Activated CD4-positive, alpha-beta T cell treated with anti-CD3 and anti-CD28 coated beads, Interleukin-10, Interleukin-2, amounts not matched to agents 100 ng/mL and 50 ng/mL, durations not matched to agents 16 hours and 8 hours (primary cell): ENCODE results near the gene GOSR1.
"Not testable (repeated sequence)": the region's sequence is repeated elsewhere in the genome, so short reads cannot be mapped to it uniquely, and the experiment has no call there.

ENCODE experiments used
- DNase-seq: peaks from one replicate; pipeline ENCODE4 v3.0.0-alpha.2; 2020

The GOSR1 gene

DNA sequence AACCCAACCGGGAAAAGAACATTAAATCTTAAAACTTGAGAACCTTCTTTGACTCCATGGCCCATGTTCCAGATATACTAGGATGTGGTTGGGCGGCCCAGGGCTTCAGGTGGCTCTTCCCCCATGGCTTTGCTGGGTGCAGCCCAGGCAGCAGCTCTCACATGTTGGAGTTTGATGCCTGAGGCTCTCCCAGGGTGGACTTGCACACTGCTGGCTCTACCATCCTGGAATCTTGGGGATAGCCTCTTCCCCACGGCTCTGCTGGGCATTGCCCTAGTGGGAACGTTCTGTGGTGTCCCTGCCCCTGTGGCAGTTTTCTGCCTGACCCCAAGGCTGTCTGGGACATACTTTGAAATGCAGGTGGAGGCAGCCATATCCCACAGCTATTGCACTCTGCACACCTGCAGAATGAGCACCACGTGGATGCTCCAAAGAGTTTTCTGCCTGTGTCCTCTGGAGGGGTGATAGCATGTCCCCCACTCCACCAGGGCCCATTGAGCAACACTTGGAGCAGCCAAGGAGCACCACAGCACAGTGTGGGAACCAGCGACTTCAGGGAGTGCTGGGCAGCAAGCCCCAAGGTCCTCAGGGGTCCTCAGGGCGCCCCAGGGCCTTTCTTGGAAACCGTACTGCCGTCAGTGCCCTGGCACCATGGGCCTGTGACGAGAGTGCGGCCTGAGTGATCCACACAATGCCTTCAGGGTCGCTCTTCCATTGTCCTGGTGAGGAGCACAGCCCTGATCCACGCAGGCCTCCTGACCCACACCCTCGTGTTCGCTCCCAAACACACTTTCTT lies 70.8 kb downstream of the GOSR1 start:
- DNase-seq = no peak

DNA sequence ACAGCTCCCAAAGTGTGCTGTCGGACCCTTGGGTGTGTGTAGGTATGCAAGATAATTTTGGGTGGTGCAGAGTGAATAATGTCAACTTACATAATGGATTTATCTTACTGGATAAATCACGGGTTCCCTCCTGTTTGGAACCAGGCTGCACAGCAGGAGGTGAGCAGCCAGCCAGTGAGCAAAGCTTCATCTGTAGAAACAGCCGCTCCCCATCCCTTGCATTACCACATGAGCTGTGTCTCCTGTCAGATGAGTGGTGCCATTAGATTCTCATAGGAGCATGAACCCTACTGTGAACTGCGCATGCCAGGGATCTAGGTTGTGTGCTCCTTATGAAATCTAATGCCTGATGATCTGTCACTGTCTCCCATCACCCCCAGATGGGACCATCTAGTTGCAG lies 72.0 kb downstream of the GOSR1 start:
- not testable (repeated sequence) for DNase-seq

DNA sequence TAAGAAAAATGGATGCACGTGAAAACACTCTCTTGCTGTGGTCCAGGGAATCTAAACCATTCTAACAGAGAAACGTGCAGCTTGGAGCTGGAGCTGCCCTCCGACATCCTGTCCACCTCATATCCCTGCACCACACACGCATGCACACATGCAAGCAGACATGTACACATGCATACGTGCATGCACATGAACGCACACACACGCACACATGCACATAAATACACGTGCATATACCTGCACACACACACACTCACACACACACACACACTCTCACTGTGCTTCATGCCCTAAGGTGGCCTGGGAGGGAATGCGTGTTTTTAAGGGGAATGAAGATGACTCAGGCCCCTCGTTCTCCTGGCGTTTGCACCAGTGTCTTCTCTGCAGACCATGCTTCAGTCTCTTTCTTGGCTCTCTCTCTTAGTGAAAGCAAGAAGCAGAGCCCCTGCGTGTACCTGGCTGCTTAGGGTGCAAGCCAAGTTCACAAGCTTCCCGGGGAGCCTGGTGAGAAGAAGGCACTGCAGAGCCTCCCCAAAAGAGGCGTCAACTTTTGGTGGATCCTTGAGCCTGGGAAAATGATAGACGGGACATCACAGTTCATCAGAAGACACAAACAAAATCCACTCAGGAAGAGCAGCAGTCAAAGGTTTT lies 72.8 kb downstream of the GOSR1 start:
- DNase-seq = no peak

DNA sequence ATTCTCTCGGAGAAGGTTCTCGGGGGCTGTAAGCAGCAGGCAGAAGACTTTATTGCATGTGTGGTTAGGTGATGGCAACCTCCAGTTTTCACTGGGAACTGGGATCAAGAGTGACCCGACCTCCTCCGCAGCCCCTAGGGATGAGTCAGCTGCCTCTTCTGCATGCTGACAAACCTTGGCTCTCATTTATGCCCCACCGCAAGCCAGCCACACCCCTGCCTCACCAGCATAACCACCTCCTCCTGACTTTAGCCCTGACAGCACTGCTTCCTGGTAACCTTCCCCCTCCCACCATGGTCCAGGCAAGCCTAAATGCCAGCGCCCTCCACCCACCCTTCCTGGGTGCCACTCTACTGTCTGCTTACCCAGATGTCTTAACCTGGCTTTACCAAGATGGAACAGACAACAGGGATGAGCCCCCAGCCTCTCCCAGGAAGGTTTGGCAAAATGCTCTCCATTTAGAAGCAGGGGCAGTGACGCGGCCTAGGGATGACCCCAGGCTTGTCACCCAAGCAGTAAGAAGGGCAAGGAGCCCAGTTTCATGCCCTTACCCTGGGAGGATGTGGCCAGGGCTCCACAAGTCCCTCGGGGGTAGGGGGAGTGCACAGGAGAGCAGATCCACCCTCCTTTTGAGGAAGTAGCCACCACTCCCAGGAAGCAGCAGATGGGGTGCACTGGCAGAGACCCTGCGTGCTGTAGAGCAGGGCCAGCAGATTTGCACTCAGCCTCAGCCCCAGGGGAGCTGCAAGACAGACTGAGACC lies 73.5 kb downstream of the GOSR1 start:
- DNase-seq = no peak

DNA sequence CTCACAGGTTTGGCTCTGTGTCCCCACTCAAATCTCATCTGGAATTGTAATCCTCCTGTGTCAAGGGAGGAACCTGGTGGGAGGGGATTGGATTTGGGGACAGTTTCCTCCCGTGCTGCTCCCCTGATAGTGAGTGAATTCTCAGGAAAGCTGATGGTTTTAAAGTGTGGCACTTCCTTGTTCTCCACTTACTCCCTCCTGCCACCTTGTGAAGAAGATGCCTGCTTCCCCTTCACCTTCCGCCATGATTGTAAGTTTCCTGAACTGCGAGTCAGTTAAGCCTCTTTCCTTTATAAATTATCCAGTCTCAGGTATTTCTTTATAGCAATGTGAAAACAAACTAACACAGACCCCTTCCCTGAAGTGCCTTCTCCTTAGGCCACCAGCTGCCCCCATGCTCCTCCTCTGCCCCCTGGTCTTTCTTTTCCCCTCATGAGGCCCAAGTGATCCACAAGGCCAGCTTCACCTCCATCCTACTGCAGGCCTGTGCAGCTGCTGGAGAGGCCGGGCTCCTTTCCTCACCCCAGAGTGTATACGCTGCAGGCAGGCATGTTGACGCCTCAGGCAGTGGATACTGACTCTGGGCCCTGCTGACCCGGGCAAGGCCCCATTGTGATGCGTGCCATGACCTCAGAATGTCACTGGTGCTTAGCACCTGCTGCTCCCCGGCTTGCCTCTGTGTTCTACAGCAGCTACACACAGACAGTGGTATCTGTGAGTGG lies 74.2 kb downstream of the GOSR1 start:
- DNase-seq = not testable (repeated sequence)

DNA sequence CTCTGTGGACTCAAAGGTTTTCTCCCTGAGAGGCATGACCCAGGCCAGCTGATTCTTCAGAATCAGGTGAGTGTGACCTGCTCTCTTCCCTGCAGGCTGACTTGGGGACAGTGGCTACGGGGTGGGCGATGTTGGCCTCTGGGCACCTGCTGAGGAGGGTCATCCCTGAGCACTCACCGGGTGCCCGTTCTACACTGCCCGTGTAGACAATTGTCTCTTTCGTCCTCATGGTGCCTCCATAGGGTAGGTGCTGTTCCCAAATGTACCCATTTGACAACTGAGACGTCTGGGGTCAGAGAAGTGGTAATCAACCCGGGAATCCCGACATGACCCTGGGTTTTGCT lies 74.8 kb downstream of the GOSR1 start:
- no peak for DNase-seq

DNA sequence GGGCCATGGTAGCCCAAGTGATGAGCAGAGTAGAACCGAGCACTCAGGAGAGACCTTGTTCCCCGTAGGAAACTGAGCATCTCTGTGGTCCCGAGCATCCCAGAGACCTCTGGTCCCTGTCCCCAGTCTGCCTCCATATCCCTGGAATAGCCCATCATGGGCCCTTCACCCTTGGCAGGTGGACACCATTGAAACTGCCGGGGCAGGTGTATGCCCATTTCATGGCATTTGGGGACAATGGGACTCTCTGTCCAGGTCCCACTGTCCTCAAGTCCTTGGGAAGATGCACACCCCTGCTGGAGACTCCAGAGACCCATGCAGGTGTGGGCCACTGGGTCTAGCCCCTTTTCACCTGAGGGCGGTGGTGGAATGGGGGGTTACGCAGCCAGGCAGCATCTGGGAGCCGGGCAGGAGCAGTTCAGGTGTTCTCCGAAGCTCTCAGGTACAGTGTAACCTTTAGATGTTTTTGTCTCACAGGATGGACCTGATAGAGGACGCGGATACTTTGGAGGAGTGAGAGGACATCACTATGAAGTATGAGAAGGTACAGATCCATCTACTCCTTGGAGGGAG lies 75.9 kb downstream of the GOSR1 start:
- no peak for DNase-seq

DNA sequence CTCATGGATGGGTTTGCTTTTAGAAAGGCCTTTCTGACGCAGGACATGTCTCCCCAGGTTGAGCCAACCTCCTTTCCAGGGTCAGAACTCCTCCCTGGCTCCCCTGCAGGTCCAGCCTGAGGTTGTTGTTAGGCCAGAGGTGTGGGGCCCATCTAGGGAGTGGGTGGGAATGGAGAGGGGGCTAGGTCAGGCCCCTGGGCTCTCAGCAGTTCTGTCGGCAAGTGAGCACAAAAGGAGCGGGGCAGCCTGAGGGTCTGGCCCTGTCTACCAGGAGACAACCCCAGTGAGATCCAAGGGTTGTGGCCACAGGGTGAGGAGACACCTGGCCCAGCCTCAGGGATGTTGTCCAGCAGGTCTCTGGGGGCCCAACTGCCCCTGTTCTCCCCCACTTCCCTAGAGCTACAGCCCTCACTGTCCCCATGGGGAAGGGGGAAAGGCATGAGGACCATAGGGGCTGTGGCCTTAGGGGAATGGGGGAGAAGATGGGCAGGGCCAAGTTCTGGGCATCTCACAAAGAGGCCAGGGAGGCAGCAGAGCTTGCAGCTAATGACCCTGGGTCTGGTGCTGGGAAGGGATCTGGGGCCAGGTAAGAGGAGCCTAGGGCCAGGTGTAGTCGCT lies 76.7 kb downstream of the GOSR1 start:
- not testable (repeated sequence) for DNase-seq

DNA sequence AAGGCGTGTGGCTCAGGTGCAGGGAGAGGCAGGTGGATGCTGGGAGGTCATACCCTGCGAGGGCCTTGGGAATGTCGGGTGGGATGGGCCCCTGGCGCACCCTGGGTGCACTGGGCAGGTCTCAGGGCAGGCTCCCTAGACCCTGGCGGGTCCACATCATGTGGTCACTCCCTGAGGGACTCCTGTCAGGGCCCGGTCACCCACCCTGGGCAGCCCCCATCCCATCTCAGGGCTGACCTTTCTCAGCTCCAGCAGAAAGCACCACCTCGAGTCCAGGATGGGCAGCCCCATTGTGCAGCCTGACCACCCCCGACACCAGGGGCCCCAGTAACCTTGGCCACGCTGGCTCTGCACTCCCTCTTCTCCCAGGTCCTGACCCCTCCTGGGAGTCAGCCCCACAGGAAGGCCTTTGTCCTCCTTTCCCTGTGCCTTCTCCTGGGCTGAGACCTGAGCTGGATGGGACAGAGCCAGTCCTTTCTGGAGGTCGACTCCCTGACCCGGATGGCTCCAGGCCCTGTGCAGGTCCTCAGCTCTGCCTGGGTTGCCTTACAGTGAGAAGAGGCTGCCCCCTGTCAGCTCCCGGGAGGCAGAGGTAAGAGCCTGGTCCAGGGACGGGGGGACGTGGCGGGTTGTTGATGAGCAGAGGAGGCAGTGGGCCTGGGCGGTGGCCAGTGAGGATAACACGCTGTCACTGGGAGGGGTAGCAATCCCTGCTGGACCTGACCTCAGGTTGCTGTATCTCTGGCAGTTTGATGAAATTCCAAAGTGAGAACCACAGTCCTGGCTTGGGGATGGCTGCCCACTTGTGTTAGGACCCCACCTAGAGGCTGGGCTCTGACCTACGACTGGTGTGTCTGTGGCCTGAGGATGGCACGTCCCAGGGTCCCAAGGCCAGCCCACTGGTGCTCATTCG lies 77.9 kb downstream of the GOSR1 start:
- no peak for DNase-seq

DNA sequence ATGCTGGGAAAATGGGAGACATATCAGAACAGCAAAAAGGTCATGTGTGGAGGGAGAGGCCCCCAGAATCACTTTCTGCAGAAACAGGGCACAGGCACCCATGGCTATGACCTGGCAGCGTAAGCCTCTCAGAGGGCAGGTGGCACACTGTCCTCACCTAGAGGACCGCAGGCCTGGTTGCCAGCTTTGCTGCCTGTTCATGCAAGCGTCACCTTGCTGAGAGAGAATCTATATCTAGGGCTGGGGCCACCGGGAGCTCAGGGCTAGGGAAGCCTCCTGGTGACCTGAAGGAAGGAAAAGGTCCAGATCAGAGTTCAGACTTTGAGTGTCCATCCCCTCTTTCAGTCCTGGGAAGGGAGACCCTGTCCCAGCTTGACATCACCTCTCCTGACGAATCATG lies 78.7 kb downstream of the GOSR1 start:
- DNase-seq = no peak

DNA sequence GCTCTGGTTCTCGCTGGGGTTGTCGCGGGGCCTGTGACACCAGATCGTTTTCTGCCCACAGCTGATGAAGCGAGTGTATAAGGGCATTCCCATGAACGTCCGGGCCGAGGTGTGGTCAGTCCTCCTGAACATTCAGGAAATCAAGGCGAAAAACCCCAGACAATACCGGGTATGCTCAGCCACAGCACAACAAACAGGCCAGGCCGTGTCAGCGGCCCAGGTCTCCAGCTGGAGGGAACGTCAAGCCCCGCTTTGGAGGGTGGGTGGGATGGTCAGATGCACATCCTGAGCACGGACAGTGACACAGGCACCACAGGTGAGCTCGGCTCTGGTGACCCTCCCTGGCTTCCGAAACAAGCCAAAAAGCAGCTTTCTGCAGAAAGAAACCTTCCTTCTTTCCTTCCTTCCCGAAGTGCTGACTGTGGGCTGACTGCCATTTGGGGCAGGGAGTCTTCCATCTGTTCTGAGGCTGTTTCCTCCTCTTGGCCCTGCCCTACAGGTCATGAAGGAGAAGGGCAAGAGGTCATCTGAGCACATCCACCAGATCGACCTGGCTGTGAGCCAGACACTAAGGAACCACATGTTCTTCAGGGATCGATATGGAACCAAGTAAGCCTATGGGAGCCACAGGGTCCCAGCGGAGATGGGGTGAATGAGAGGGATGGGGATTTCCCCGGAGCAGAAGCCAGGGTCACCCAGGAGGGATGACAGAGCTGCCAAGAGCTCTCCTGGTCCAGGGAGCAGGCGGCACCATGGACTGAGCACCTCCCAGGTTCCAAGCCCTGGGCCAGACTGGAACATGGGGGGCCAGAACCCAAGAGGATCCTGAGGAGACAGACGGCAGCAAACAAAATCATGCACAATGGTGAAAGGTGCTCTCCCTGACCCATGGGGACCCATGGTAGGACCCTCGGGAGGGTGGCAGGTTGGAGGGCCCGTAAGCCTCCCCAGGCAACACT lies 79.4 kb downstream of the GOSR1 start:
- no peak for DNase-seq

DNA sequence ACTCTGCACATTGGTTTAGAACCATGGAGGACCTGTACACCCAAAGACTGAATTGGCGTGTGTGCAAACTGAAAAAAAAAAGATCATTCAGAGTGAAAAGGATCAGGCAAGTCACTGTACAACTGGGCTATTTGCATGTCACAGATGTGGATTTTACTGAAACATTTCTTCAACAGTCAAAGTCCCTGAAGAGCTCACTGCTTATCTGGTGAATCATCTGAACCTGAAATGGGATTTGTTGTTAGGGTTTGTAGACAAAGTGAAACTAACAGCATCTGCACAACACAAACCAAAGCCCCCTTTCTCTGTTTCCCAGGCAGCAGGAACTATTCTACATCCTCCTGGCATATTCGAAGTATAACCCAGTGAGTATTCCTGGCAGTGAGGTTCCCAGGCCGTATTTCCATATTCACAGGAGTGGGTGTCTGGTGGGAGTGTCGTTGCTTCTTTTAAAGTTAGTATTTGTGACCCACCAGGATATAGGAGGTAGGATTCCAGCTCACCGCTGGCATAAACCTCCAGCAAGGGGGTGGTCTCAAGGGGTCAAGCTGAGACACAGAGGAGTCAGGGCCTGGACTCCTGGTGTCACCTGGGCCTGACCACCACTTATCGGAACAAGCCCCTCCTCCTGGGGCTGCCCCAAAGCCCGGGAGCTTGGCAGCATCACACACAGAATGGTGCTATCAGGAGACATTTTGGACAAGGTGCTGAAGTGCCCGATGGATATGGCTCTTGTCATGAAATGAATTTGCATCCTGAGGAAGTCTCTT lies 80.9 kb downstream of the GOSR1 start:
- peak; percentile 11 for DNase-seq

DNA sequence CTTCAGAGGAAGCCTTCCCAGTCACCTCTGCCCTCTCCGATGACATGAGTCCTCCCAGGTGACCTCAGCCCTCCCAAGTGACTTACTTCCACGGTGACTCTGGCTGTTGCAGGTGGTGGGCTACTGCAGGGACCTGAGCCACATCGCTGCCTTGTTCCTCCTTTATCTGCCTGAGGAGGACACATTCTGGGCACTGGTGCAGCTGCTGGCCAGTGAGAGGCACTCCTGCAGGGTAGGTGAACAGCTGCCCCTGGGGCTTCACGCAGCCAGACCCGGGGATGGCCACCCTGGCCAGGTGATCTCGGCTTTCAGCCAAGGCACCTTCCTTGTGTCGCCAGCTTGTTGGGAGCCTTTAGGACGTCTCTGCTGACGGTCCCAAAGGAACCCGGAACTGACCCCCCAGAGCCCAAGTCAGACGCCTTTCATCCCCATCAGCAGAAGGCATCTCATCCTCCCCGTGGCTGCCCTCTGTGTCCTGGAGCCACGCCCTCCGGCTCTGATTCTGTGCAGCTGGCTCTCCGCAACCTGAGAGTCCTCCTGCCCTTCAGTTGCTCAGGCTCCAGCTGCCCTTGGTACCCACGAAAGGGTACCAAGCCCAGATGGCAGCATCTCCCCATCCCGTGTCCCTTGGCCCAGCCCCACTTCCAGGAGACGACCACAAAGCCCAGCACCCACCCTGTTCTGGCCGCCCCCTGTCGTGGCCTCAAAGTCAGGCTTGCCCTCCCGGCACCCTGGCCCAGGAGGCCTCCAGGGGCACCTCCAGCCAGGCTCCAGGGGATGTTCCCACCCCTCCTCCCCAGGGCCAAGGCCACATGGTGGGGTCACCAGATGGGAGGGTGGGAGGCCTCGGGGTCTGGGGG lies 81.7 kb downstream of the GOSR1 start:
- DNase-seq = no peak

DNA sequence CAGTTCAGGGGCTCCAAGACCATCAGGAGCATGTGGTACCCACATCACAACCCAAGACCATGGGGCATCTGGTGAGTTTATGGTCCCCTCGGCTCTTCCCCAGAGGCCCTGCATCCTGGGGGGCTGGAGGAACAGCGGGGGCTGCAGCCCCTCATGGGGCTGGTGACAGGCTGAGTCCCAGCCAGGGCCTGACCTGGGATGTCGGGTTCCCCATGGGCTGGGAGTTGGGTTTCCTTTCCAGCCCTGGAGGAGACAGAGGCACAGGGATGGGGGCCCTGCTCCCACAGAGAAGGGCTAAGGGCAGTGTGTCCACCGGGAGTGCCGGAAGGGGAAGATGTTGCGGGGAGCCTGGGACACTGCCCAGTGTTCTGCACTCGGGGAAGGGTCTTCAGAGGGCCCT lies 82.4 kb downstream of the GOSR1 start:
- no peak for DNase-seq

DNA sequence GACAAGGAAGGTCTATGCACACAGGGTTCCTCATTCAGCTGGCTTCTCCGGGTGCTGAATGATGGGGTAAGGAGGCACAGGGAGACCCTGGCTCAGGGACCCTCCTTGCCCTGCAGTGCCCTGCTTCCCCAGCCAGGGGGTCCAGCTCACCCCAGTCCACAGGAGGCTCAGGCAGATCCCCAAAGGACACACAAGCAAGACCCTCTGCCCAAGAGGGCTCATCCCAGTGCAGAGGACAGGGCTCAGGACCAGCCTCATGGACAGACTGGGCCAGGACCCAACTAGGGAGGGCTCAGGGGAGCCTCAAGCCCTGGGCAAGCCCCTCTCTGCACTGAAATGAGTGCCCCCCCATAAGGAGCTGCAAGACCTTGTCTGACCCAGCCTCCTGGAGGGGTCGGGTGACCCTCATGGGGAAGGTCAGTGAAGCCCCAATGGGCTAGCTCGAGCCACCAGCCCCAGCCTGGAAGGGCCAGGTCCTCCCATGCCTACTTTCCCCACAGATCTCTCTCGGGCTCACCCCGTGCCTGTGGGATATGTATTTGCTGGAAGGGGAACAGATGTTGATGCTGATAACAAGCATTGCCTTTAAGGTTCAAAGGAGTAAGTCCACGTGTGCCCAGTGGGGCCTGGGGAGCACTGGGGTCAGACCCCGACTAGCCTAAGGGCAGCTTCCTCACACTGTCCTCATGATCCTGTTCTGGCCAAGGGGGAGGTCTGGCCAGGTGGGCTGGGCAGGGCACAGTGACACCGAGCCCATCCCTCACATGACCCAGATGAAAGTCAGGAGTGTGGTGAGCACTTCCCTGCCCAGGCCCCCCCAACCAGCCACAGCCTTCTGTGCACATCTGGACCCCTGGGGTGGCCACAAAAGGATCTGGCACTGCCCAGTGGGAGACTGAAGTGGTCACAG lies 83.2 kb downstream of the GOSR1 start:
- DNase-seq = not testable (repeated sequence)

DNA sequence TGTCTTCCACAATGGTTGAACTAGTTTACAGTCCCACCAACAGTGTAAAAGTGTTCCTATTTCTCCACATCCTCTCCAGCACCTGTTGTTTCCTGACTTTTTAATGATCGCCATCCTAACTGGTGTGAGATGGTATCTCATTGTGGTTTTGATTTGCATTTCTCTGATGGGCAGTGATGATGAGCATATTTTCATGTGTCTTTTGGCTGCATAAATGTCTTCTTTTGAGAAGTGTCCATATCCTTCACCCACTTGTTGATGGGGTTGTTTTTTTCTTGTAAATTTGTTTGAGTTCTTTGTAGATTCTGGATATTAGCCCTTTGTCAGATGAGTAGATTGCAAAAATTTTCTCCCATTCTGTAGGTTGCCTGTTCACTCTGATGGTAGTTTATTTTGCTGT lies 84.6 kb downstream of the GOSR1 start:
- DNase-seq = not testable (repeated sequence)
